Metanephros (tissue), 2 donors: ENCODE measurements around the gene DIMT1. TPM values are rescaled to one million over a fixed set of nuclear protein-coding genes. Genes with fewer than 3 reads are reported as not detected.

Source experiments
- small RNA-seq: library from RNA; depleted of rRNA; stranded (forward); fragments of <200 nt; gene quantifications from one replicate; pipeline ENCODE3, GENCODE V24; 2014; ENCODE audit warnings: low replicate concordance
- total RNA-seq: library from RNA; depleted of rRNA; stranded (reverse); fragments of >200 nt; gene quantifications from one replicate; pipeline ENCODE4 v1.2.3, GENCODE V29; 2014

Gene DIMT1
- total RNA-seq: 31.2 TPM

DNA sequence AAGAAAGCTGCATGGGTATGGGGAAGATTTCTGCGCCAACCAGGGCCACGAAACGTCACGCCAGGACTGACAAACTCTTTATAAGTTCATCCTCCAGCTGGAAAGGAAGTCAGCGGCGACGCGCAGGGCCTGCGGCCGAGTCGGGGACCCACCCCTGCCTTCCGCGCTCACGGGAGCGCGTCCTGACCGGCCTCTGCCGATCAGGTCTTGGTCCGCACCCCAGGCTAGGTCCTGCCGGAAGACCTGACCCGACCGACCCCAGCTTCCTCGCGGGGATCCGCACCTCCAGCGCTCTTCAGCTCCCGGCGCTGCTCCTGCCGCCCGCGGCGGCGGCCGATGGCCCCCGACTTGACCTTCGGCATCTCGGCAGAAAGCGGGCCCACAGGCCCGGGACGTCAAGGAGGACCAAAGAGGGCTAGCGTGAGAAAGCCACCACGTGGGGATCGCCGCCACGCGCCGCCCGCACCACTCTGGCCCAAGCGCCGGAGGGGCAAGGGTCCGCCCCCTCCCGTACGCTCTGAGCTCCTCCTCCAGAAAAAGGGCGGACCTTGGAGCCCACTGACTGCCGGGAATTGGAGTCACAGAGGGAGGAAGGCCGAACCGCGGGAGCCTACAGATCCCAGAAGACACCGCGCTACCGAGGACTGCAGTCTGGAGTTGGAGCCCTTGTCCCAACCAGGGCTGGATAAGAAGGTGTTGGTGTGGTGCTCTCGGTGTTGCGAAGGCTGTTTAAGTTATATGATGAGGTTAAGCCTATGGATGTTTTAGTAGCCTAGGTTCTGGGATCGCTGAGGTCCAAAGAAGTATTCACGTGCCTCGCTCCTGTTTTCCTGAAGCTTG lies at the start of gene DIMT1:
DIMT1 (minus strand) TSS at position 495 of the 840 bp plus-strand sequence; CDS start at position 362, 133 bp downstream.

DNA sequence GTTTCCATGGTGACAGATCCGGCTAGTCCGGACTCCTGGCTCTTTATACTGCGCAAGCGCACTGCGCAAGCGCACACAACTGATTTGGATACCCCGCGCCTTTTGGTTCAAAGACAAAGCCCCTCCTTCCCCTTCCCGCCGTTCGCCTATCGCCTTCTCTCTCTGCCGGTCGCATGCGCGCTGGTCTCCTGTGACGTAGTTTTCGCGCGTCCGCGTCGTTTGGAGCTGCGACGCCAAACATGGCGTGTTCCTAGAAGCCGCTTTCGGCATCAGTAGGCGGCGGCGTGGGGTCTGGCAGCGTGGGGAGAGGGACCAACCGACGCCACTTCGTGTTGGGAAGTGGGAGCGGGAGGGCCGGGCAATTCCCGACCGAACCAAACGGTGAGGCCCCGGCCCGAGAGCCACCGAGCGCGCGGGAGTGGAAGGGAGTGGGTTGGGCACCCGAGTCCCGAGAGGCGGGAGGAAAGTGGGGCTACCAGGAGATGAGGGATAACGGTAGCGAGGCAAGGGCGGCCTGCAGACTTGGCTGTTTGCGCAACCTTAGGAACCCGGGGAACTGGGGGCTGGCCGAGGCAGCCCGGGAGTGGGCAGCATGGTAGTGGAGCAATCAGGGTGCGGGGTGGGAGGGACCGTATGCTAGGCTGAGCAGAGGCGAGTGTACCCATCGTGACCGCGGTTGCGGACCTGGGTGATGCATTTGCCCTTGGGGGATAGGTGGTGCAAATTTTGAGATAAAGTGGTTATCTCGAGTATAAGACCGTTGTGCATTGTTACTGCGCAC lies 9.0 kb upstream of the DIMT1 start, which contains the start of gene IPO11:
IPO11 (plus strand) TSS at position 215 of the 781 bp plus-strand sequence. CDS start 24,517 bp downstream, outside the sequence.

Small RNA genes within 50 kb of the gene (small RNA-seq; reads per million reads assigned to genes)
- not detected for gene RNU6-661P

Other genes starting within 250 kb of the DIMT1 start
- gene KIF2A, start 97.7 kb downstream of the DIMT1 start, total RNA-seq: 38.1 TPM
- gene IPO11, start 8.9 kb upstream of the DIMT1 start, total RNA-seq: 36.8 TPM
- 12.3 TPM for gene LRRC70, start 174.9 kb upstream of the DIMT1 start, total RNA-seq